Body of pancreas (tissue), 4 donors: ENCODE measurements around the gene ZBTB48.

ENCODE experiments used
- CTCF ChIP-seq, 7 experiments: fragments of 450-650 bp in 4 of 7; fragments of 200-600 bp in 3 of 7; sonication (generic) in 3 of 7; IDR thresholded peaks; one replicate each; pipeline ENCODE4 v1.5.1; 2016 to 2019; ENCODE audit warnings: antibody characterized with exemption in 7 of 7
- POLR2A ChIP-seq, 3 donors: fragments of 450-650 bp; IDR thresholded peaks; one replicate each; pipeline ENCODE4 v1.6.1; 2016; ENCODE audit warnings: antibody characterized with exemption in 3 of 3, mild to moderate bottlenecking in 2 of 3

GRCh38 chr1:6570100-6570499 is 9.7 kb upstream of the ZBTB48 start:
- TF ChIP-seq CTCF (IDR thresholded peaks at IDR 0.05) = no peak
- no peak for TF ChIP-seq POLR2A (IDR thresholded peaks at IDR 0.05)
